Cerebellar nuclear complex (tissue), 1 donor: ENCODE measurements around the gene KCNA1.
A peak's percentile ranks its signal among the peaks of the same experiment; 100 is the strongest.

ENCODE experiments used
- DNase-seq, 2 experiments: peaks; one replicate each; lab custom pipeline; 2025; lab: John Stamatoyannopoulos, UW

KCNA1 gene

GRCh38 chr12:4960547-4960946 is 50.8 kb downstream of the KCNA1 start:
- no peak for DNase-seq

DNA sequence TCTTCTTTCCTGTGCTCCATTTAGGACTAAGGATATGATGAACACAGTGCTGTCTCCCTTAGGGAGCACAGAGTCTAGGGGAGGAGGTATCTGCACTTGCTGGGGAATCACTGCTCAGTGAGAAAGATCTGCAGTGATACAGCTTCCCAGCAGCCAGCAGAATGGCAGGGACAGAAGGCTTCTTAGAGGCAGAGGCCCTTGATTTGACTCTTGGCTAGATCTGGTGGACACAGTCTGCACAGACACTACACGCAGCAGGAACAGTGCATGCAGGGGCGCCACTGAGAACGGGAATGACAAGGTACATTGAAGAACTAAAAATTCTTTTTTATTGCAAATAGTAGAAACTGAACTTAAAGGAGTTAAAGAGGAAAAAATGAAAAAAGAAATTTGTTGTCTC is 51.6 kb downstream of the KCNA1 start:
- peak in 1 of 2 experiments; percentile 25 for DNase-seq

DNA sequence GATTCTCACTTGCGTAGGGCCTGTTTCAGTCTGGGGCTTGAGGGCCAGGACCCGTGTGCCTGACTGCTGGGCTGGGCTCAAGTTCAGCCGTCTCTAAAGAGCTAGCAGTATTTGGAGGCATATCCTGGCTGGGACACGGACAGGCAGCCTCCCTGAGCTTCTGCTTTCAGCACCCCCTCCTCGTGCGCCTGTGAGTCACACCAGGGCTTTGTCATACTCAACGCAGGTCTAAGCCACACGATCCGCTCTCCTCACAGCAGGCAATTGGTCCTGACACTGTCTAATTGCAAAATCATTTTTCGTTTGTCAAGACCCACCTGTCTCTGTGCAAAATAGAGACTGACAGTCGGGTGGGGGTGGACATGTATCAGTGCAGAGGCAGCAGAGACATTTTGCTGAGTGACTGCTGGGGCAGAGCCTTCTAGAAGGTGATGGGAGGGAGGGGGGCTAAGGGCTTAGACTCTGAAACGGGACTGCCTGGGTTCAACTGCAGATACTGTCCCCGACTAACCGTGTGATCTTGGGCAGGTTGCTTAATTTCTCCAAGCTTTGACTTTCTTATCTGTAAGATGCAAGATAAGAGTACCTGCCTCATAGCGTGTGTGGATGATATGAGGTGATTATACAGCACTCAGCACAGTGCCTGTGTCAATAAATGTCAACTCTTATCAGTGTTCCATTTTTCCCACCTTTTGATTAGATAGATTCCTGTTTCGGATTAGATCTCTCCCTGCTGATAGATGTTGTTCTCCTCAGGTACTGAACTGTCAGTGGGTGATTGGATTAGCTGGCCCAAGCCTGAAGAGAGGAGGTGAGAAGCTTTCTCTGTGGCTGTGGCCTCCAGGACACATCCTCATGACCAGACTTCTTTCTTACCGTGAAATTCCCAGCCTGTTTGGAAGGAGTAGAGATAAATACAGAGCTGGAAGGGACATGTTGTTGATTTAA is 53.1 kb downstream of the KCNA1 start:
- DNase-seq = no peak
